HepG2 (cell line): ENCODE measurements around the gene FMC1. TPM values are rescaled to one million over a fixed set of nuclear protein-coding genes. Genes with fewer than 3 reads are reported as not detected.

ENCODE experiments used
- ARID4A ChIP-seq: sonication (generic); formaldehyde crosslinking; IDR thresholded peaks from 2 replicates; pipeline ENCODE4 v1.5.0; 2020; ENCODE audit warnings: mild to moderate bottlenecking, missing genetic modification reagents, borderline replicate concordance
- BRD4 ChIP-seq: sonication (generic); formaldehyde crosslinking; IDR thresholded peaks from 2 replicates; pipeline ENCODE4 v1.4.0; 2020; ENCODE audit warnings: missing genetic modification reagents
- CBX5 ChIP-seq: sonication (generic); formaldehyde crosslinking; IDR thresholded peaks from 2 replicates; pipeline ENCODE4 v1.4.0; 2020; ENCODE audit warnings: missing genetic modification reagents, borderline replicate concordance
- HIC2 ChIP-seq: sonication (generic); formaldehyde crosslinking; IDR thresholded peaks from 2 replicates; pipeline ENCODE4 v1.9.0; 2022; ENCODE audit warnings: low read depth, missing genetic modification reagents
- KMT2B ChIP-seq: IDR thresholded peaks from 2 replicates; pipeline ENCODE4 v1.6.1; 2016; ENCODE audit warnings: missing genetic modification reagents, missing compliant biosample characterization
- NFIB ChIP-seq: sonication (generic); formaldehyde crosslinking; IDR thresholded peaks from 2 replicates; pipeline ENCODE4 v1.9.0; 2021; ENCODE audit warnings: missing genetic modification reagents, mild to moderate bottlenecking, borderline replicate concordance
- POLR2AphosphoS2 ChIP-seq: IDR thresholded peaks from 2 replicates; pipeline ENCODE4 v1.6.1; 2011; ENCODE audit warnings: low read depth, low read length, improper control_type of control experiment
- RBFOX2 ChIP-seq: fragments of 200-400 bp; formaldehyde crosslinking; IDR thresholded peaks from 2 replicates; pipeline ENCODE4 v1.6.1; 2017; ENCODE audit warnings: low read depth, mild to moderate bottlenecking, low read length
- TFDP1 ChIP-seq: IDR thresholded peaks from 2 replicates; pipeline ENCODE4 v1.6.1; 2016; ENCODE audit warnings: missing compliant biosample characterization, missing genetic modification reagents, borderline replicate concordance
- XRCC5 ChIP-seq: fragments of 200-400 bp; formaldehyde crosslinking; optimal IDR thresholded peaks from 2 replicates; pipeline ENCODE3; 2017; ENCODE audit warnings: mild to moderate bottlenecking, low read length
- ZNF512B ChIP-seq: sonication (generic); formaldehyde crosslinking; IDR thresholded peaks from 2 replicates; pipeline ENCODE4 v1.5.1; 2020; ENCODE audit warnings: missing genetic modification reagents, mild to moderate bottlenecking, borderline replicate concordance
- ZNF549 ChIP-seq: sonication (generic); formaldehyde crosslinking; IDR thresholded peaks from 2 replicates; pipeline ENCODE4 v1.5.0; 2020; ENCODE audit warnings: missing genetic modification reagents
- ZNF644 ChIP-seq: IDR thresholded peaks from 2 replicates; pipeline ENCODE4 v1.6.1; 2016; ENCODE audit warnings: low read depth
- polyA plus RNA-seq, 8 experiments: library from polyadenylated mRNA; depleted of rRNA in 3 of 8; stranded (reverse) in 7 of 8; unstranded in 1 of 8; fragments of >200 nt; fragmentation: Illumina TruSeq in 4 of 8; extraction: Trizol in 4 of 8; gene quantifications; 2 replicates each; pipeline versions ENCODE4 v1.2.1 to v1.2.3, GENCODE V29; 2011 to 2016; ENCODE audit warnings: low read depth in 4 of 8, missing spikeins in 1 of 8, mixed read lengths in 1 of 8; ENCODE audit not compliant: insufficient read depth in 1 of 8
- total RNA-seq, 5 experiments: library from RNA; depleted of rRNA; stranded (reverse); fragments of >200 nt; fragmentation: Illumina TruSeq; extraction: Trizol; gene quantifications; 2 replicates each; pipeline ENCODE4 v1.2.3, GENCODE V29; 2016; ENCODE audit warnings: low read depth in 1 of 5
- TF ChIP-seq, protein P1 (sequence below): sonication (generic); formaldehyde crosslinking; IDR thresholded peaks from 2 replicates; pipeline ENCODE4 v1.9.0; 2021; ENCODE audit warnings: missing genetic modification reagents, borderline replicate concordance

FMC1 gene
- total and polyA plus RNA-seq, 2 of the 13 experiments (the other 11 are each of a cell fraction or from before 2014, with no cell fraction given), result 39.2 to 50.7 TPM

GRCh38 chr7:139359366-139360209, 18.5 kb downstream of the FMC1 start, which contains the start of gene LUC7L2 (continued):
- TF ChIP-seq ARID4A (CRISPR knock-in tag), result peak; percentile 85
- peak; percentile 88 for TF ChIP-seq TFDP1 (CRISPR knock-in tag)
- TF ChIP-seq XRCC5, result peak; percentile 79
- no peak; the same call in 1 of the 2 replicates for TF ChIP-seq CBX5
- TF ChIP-seq HIC2 (CRISPR knock-in tag), result no peak
- no peak for TF ChIP-seq ZNF549 (CRISPR knock-in tag)
- TF ChIP-seq ZNF512B (CRISPR knock-in tag), result peak; percentile 38; the same call in 1 of the 2 replicates
- peak; percentile 78; the same call in 1 of the 2 replicates for TF ChIP-seq POLR2AphosphoS2
- TF ChIP-seq BRD4 (CRISPR knock-in tag), result peak; percentile 56; the same call in 1 of the 2 replicates
- no peak; the same call in 1 of the 2 replicates for TF ChIP-seq NFIB (CRISPR knock-in tag)
- TF ChIP-seq RBFOX2, result peak; percentile 97
- TF ChIP-seq, protein P1, sequence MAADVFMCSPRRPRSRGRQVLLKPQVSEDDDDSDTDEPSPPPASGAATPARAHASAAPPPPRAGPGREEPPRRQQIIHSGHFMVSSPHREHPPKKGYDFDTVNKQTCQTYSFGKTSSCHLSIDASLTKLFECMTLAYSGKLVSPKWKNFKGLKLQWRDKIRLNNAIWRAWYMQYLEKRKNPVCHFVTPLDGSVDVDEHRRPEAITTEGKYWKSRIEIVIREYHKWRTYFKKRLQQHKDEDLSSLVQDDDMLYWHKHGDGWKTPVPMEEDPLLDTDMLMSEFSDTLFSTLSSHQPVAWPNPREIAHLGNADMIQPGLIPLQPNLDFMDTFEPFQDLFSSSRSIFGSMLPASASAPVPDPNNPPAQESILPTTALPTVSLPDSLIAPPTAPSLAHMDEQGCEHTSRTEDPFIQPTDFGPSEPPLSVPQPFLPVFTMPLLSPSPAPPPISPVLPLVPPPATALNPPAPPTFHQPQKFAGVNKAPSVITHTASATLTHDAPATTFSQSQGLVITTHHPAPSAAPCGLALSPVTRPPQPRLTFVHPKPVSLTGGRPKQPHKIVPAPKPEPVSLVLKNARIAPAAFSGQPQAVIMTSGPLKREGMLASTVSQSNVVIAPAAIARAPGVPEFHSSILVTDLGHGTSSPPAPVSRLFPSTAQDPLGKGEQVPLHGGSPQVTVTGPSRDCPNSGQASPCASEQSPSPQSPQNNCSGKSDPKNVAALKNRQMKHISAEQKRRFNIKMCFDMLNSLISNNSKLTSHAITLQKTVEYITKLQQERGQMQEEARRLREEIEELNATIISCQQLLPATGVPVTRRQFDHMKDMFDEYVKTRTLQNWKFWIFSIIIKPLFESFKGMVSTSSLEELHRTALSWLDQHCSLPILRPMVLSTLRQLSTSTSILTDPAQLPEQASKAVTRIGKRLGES (CRISPR knock-in tag), result no peak; the same call in 1 of the 2 replicates
- TF ChIP-seq ZNF644 (CRISPR knock-in tag), result no peak
- TF ChIP-seq KMT2B (CRISPR knock-in tag), result peak; percentile 69; the same call in 1 of the 2 replicates
